Upper lobe of left lung (tissue), 4 donors: ENCODE results near the gene AMDHD2.

Source experiments
- EP300 ChIP-seq, 4 donors: sonication (generic); formaldehyde crosslinking; IDR thresholded peaks; one replicate each; pipeline ENCODE4 v1.5.1; 2017; ENCODE audit warnings: antibody characterized with exemption in 4 of 4, control low read depth in 2 of 4
- TF ChIP-seq, protein P1 (sequence below), 6 experiments: fragments of 450-650 bp in 4 of 6; fragments of 200-600 bp in 2 of 6; sonication (generic) in 2 of 6; IDR thresholded peaks; one replicate each; pipeline ENCODE4 v1.5.1; 2016 to 2019; ENCODE audit warnings: antibody characterized with exemption in 6 of 6

DNA sequence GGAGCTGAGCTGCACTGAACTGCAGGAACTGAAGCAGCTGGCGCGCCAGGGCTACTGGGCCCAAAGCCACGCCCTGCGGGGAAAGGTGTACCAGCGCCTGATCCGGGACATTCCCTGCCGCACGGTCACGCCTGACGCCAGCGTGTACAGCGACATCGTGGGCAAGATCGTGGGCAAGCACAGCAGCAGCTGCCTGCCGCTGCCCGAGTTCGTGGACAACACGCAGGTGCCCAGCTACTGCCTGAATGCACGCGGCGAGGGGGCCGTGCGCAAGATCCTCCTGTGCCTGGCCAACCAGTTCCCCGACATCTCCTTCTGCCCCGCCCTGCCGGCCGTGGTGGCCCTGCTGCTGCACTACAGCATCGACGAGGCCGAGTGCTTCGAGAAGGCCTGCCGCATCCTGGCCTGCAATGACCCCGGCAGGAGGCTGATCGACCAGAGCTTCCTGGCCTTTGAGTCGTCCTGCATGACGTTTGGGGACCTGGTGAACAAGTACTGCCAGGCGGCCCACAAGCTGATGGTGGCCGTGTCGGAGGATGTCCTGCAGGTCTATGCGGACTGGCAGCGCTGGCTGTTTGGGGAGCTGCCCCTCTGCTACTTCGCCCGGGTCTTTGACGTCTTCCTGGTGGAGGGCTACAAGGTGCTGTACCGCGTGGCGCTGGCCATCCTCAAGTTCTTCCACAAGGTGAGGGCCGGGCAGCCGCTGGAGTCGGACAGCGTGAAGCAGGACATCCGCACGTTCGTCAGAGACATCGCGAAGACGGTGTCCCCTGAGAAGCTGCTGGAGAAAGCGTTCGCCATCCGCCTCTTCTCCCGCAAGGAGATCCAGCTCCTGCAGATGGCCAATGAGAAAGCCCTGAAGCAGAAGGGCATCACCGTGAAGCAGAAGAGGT, 23.7 kb upstream of the AMDHD2 start:
- TF ChIP-seq, protein P1, sequence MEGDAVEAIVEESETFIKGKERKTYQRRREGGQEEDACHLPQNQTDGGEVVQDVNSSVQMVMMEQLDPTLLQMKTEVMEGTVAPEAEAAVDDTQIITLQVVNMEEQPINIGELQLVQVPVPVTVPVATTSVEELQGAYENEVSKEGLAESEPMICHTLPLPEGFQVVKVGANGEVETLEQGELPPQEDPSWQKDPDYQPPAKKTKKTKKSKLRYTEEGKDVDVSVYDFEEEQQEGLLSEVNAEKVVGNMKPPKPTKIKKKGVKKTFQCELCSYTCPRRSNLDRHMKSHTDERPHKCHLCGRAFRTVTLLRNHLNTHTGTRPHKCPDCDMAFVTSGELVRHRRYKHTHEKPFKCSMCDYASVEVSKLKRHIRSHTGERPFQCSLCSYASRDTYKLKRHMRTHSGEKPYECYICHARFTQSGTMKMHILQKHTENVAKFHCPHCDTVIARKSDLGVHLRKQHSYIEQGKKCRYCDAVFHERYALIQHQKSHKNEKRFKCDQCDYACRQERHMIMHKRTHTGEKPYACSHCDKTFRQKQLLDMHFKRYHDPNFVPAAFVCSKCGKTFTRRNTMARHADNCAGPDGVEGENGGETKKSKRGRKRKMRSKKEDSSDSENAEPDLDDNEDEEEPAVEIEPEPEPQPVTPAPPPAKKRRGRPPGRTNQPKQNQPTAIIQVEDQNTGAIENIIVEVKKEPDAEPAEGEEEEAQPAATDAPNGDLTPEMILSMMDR (IDR thresholded peaks at IDR 0.05) = no peak
- no peak for TF ChIP-seq EP300 (IDR thresholded peaks at IDR 0.05)
